ENCODE results near the gene DPH7.
"Not testable (repeated sequence)": the region's sequence is repeated elsewhere in the genome, so short reads cannot be mapped to it uniquely, and the experiment has no call there.

The DPH7 gene

GRCh38 chr9:137545123-137545522 is 33.6 kb downstream of the DPH7 start:
- DNase-seq (ENCODE audit: low read depth): no peak

DNA sequence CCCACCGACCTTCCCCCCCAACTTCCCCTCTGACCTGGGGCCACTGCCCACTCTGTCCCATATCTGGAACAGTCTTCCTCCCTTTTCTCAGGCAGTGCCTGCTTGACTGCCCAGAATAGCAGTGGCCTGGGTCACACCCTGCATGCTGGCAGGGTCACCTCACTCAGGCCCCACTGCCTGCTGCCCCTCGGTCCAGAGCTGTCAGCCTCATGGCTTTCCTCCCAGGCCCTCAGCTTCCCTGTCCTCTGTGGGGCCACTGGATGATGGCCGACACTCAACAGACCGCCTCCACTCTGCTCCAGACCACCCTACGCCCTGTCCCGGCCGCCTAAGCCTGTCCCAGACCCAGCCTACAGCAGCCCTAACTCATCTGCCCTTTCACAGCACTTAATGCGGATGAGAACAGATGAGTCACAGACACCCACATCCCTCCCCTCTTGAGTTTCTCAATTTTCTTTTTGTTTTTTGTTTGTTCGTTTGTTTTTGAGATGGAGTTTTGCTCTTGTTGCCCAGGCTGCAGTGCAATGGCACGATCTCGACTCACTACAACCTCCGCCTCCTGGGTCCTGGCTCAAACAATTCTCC is 34.5 kb downstream of the DPH7 start:
- no peak for DNase-seq (ENCODE audit: low read depth)

DNA sequence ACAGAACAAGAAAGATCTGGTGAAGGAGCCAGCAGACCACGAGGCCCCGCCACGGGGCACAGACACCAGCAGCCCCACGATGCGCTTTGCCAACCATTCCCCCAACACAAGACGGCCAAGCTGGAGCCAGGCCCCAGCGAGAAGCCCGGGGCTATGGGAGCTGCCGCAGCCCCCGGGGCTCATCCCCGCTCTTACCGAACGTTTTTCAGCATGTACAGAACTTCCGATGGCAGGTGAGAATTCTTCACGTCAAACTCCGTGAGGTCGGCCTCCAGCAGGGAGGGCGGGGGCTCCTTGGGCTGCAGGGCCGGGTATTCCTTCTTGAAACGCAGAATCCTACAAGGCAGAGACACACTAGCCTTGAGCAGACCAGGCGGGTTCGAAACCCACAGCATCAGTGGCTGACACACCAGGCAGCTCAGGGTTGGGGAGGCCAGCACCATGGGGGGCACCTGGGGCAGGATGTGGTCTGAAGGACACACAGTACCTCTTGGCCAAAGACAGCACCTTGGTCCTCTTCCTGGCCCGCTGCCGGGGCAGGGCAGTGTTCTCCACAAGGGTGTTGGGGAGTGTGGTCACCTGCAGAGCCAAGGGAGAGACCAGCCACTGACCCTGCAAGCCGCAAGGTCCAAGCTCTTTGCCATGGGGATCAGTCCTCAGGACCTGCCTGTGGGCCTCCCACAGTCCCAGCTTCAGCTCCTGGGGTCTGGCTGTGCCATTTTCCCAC is 35.3 kb downstream of the DPH7 start:
- DNase-seq (ENCODE audit: low read depth): no peak

DNA sequence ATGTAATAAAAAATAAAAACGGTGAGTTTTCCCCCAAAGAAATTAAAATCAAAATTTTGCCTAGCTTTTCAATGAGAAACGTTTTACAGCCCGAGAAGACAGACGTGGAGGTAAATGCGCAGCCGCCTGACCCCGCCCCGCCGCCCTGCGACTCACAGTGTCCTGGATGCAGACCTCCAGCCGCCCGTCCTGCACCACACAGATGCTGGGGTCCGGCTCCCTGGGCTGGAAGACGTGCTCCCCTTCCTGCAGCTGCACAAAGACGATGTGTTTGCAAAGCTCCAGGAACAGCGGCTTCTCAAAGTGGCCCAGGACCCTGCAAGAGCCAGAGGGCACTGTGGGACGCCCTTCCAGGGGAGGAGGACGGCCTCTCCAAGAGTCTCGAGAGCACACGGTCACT is 36.2 kb downstream of the DPH7 start:
- DNase-seq (ENCODE audit: low read depth): no peak

DNA sequence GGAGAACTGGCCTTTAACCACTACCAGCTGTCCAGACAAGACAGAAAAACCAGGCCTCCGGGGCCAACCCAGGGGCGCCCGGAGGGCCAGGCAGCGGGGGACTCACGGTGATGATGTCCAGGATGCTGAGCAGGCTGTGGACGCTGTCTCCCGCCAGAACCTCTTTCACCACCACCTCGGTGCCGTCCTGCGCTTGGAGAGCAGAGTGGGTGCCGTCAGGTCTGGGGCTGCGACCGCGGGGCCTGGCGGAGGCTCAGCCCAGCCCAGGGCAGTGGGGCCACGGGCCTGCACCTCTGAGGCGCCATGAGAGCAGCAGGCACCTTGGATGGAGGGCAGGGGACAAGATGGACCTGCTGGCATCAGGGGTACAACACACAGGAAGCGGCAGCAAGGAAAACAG is 38.2 kb downstream of the DPH7 start:
- no peak for DNase-seq (ENCODE audit: low read depth)

GRCh38 chr9:137538058-137538457 is 40.7 kb downstream of the DPH7 start:
- DNase-seq (ENCODE audit: low read depth): no peak

GRCh38 chr9:137536594-137537131 is 42.1 kb downstream of the DPH7 start:
- DNase-seq (ENCODE audit: low read depth): not testable (repeated sequence)

GRCh38 chr9:137535120-137535428 is 43.7 kb downstream of the DPH7 start:
- DNase-seq (ENCODE audit: low read depth): no peak

GRCh38 chr9:137534256-137535119 is 44.2 kb downstream of the DPH7 start:
- DNase-seq (ENCODE audit: low read depth): peak; percentile 79

DNA sequence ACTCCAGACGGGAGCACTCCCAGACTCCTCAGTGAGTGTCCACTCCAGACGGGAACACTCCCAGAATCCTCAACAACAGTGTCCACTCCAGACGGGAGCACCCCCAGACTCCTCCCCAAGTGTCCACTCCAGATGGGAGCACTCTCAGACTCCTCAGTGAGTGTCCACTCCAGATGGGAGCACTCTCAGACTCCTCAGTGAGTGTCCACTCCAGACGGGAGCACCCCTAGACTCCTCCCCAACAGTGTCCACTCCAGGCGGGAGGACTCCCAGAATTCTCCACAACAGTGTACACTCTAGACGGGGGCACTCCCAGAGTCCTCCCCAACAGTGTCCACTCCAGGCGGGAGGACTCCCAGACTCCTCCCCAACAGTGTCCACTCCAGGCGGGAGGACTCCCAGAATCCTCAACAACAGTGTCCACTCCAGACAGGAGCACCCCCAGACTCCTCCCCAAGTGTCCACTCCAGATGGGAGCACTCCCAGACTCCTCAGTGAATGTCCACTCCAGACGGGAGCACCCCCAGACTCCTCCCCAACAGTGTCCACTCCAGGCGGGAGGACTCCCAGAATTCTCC is 45.7 kb downstream of the DPH7 start:
- not testable (repeated sequence) for DNase-seq (ENCODE audit: low read depth)

DNA sequence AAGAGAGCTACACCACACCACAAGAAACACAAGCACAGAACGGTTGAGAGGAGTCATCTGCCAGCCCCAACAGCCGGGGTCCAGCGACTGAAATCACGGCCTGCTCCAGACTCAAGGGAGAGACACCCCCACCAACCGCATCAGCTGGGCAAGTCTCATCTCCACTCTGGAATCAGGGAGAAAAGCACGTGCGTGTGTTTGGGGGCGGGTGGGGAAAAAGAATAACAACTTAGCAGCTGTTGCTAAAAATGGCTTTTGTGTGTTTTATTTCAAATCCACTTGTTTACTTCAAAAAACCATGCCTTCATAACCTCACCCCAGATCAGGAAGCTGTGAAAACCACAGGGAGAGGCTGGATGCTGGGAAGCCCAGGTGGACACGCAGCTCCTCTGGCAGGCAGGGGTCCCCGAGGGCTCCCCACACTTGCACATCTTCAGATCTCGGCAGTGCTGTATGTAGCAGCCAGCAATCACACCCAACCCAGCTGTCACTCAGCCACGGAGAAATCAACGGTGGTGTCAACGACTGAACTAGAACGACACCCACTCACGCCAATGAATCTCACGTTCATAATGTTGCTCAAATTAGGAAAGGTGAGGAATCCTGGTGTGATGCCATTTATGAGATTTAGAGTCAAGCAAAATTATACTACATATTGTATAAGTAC is 47.5 kb downstream of the DPH7 start:
- DNase-seq (ENCODE audit: low read depth): no peak

- DNase-seq (ENCODE audit: low read depth): no peak
Observed at GRCh38 chr9:137530331-137530730, 48.4 kb downstream of the DPH7 start.

- no peak for DNase-seq (ENCODE audit: low read depth)
Observed at GRCh38 chr9:137524981-137525317, 53.8 kb downstream of the DPH7 start.

GRCh38 chr9:137524161-137524980 is 54.4 kb downstream of the DPH7 start:
- no peak for DNase-seq (ENCODE audit: low read depth)

- no peak for DNase-seq (ENCODE audit: low read depth)
Observed at GRCh38 chr9:137522746-137523455, 55.8 kb downstream of the DPH7 start.

GRCh38 chr9:137521405-137521985 is 57.2 kb downstream of the DPH7 start:
- no peak for DNase-seq (ENCODE audit: low read depth)

DNA sequence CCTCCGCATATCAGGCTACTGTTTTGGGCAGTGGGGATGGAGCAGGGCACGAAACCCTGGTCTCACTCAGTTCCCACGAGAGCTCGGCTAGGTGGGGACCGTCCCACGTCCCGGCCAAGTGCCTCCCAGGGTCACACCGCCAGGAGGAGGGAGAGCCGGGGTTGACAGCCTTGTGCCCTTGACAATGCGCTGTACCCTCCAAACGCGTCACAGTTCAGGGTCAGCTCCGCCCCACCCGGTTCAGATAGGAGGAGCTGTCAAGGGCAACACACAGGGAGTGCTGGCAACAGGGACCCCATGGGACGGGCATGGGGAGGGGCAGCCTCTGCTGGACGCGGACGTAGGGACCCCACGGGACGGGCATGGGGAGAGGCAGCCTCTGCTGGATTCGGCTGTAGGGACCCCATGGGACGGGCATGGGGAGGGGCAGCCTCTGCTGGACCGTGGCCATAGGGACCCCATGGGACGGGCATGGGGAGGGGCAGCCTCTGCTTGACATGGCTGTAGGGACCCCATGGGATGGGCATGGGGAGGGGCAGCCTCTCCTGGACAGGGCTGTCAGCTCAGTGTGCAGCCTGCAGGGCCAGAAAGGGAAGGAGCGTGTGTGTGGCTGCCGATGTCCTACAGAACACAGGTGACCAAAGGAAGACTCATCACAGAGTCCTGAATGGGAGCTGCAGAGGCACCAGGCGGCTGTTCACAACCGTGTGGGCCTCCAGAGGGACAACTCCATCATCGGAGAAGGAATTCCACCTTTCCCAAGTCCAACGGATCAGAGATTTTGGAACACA is 57.9 kb downstream of the DPH7 start:
- no peak for DNase-seq (ENCODE audit: low read depth)

GRCh38 chr9:137519553-137519952 is 59.2 kb downstream of the DPH7 start:
- DNase-seq (ENCODE audit: low read depth): no peak

Data from ELR (cell line).